ENCODE data around the gene COL16A1. TPM values are rescaled to one million over a fixed set of nuclear protein-coding genes. Genes with fewer than 3 reads are reported as not detected.
A peak's percentile ranks its signal among the peaks of the same experiment; 100 is the strongest.

Gene COL16A1
- total RNA-seq, 5 donors from 2014 or later (not counting 1 experiment from before 2014, with no cell fraction given): 0.41 to 0.67 (median 0.59) TPM; not detected in 2

DNA sequence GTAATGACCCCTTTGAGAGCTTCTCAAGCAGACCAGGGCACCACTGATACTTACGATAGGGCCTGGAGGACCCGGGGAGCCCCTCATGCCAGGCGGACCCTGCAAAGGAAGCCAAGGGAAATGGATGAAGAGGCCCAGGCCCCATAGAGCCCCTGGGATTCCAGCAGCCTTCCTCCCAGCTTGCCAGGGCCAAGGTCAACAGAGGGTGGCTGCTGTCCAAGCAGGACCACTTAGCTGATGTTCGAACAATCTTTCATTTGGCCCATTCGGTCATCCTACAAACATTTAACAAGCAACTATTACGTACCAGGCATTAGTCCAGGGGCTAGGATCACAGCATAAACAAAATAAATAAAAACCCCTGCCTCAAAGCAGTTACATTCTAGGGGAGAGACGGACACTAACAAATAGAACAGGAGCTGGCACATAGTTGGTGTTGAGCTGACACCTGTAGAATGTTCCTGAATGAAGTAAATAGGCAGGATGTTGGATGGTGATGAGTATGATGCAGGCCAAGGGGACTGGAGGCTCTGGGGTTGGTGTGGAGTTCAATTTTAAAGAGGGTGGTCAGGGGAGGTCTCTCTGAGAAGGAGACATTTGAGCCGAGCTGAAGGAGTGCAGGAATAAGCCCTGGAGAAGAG is 32.1 kb downstream of the COL16A1 start:
- 90% methylated on average over 4 of the region's 8 CpGs for WGBS (ENCODE audit: insufficient coverage)
- Histone ChIP-seq H3K4me1 (ENCODE audit: control insufficient read depth in 1 of 2, extremely low read depth in 1 of 2, insufficient read depth in 2 of 2, low read length in 2 of 2) (peaks cover 0 to 12% of the 10 kb centered on the region in 2 experiments), H3K9me3 (no peaks in the 10 kb centered on the region), H3K36me3 (ENCODE audit: control insufficient read depth in 2 of 2, extremely low read depth in 1 of 2, insufficient read depth in 1 of 2, low read length in 1 of 2) (no peaks in the 10 kb centered on the region), H3K4me3 (ENCODE audit: control insufficient read depth in 1 of 2, extremely low read depth in 1 of 2, low read length in 1 of 2) (no peak overlapping the region), H3K27me3 (replicated peaks in 1 of 2; ENCODE audit: control insufficient read depth in 2 of 2, extremely low read depth in 1 of 2, insufficient read depth in 2 of 2, low read length in 1 of 2) (peaks cover 0 to 56% of the 10 kb centered on the region in 2 experiments), H3K27ac (ENCODE audit: low read length) (no peak overlapping the region)
- Mint-ChIP-seq H3K9me3 (no peaks in the 10 kb centered on the region), H3K27ac (no peak overlapping the region), H3K4me1 (peaks cover 12 to 13% (median 13%) of the 10 kb centered on the region in 3 donors), H3K4me3 (no peak overlapping the region), H3K27me3 (peaks cover 9 to 36% of the 10 kb centered on the region in 2 donors), H3K36me3 (no peaks in the 10 kb centered on the region)
- ATAC-seq (replicated peaks in 1 of 4) (no peak), DNase-seq (no peak)
- POLR2A ChIA-PET: interaction anchor here in 1 of 2 donors (0.5 kb wide), 1 partner anchor 286 kb away, joined by 5 read pairs; no protein-coding TSS in a partner anchor
- CTCF ChIA-PET: no interaction called here

- H3K27ac ChIP-seq (ENCODE audit: low read length): no peak overlapping the region
- Mint-ChIP-seq H3K4me1 (peaks cover 12 to 13% (median 13%) of the 10 kb centered on the region in 3 donors), H3K4me3 (peak overlapping the region in 1 of 3 donors; percentile 79), H3K27ac (no peak overlapping the region), H3K27me3 (peaks cover 9 to 36% of the 10 kb centered on the region in 2 donors), H3K36me3 (no peaks in the 10 kb centered on the region), H3K9me3 (no peaks in the 10 kb centered on the region)
- ChIA-PET CTCF (no interaction called here), POLR2A (interaction anchor here in 1 of 2 donors (0.5 kb wide), 1 partner anchor 286 kb away, joined by 5 read pairs; no protein-coding TSS in a partner anchor)
- ATAC-seq (replicated peaks in 1 of 4): no peak
- peaks cover 0 to 12% of the 10 kb centered on the region in 2 experiments for H3K4me1 ChIP-seq (ENCODE audit: control insufficient read depth in 1 of 2, extremely low read depth in 1 of 2, insufficient read depth in 2 of 2, low read length in 2 of 2)
- peaks cover 0 to 55% of the 10 kb centered on the region in 2 experiments for H3K27me3 ChIP-seq (replicated peaks in 1 of 2; ENCODE audit: control insufficient read depth in 2 of 2, extremely low read depth in 1 of 2, insufficient read depth in 2 of 2, low read length in 1 of 2)
- no peak overlapping the region for H3K4me3 ChIP-seq (ENCODE audit: control insufficient read depth in 1 of 2, extremely low read depth in 1 of 2, low read length in 1 of 2)
- no peak for DNase-seq
- WGBS (ENCODE audit: insufficient coverage): 90% methylated on average over 6 of the region's 11 CpGs
- no peaks in the 10 kb centered on the region for H3K36me3 ChIP-seq (ENCODE audit: control insufficient read depth in 2 of 2, extremely low read depth in 1 of 2, insufficient read depth in 1 of 2, low read length in 1 of 2)
- H3K9me3 ChIP-seq: no peaks in the 10 kb centered on the region
Measured at GRCh38 chr1:31671147-31671546, 32.7 kb downstream of the COL16A1 start.

DNA sequence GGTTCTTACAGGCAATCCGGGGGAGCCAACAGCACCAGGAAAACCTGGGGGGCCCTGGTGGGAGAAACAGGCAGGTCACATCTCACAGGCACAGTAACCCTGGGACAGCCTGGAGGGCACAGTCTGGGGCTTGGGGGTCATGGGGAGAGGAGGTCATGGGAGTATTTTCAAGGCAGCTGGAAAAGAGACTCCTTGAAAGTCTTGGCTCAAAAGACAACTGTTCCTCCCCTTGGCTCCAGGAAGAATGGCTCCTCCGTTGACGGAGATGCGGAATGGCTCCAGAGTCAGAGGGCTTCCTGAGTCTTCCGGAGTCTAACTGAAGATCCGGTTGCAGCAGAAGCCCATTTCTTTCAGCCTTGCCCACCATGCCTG is 33.2 kb downstream of the COL16A1 start:
- H3K4me3 Mint-ChIP-seq: peak overlapping the region in 2 of 3 donors; percentile 63 to 79
- no peaks in the 10 kb centered on the region for H3K36me3 Mint-ChIP-seq
- H3K27ac Mint-ChIP-seq: no peak overlapping the region
- ChIA-PET POLR2A (no interaction called here), CTCF (interaction anchor here in 1 of 2 donors (1.0 to 1.1 kb wide), 2 partner anchors 35 to 118 kb away, joined by 3 read pairs; no protein-coding TSS in a partner anchor)
- Histone ChIP-seq H3K4me1 (ENCODE audit: control insufficient read depth in 1 of 2, extremely low read depth in 1 of 2, insufficient read depth in 2 of 2, low read length in 2 of 2) (peaks cover 0 to 12% of the 10 kb centered on the region in 2 experiments), H3K36me3 (ENCODE audit: control insufficient read depth in 2 of 2, extremely low read depth in 1 of 2, insufficient read depth in 1 of 2, low read length in 1 of 2) (no peaks in the 10 kb centered on the region), H3K27me3 (replicated peaks in 1 of 2; ENCODE audit: control insufficient read depth in 2 of 2, extremely low read depth in 1 of 2, insufficient read depth in 2 of 2, low read length in 1 of 2) (peaks cover 0 to 57% of the 10 kb centered on the region in 2 experiments), H3K27ac (ENCODE audit: low read length) (no peak overlapping the region), H3K4me3 (ENCODE audit: control insufficient read depth in 1 of 2, extremely low read depth in 1 of 2, low read length in 1 of 2) (peak overlapping the region in 1 of 2 donors; percentile 12), H3K9me3 (no peaks in the 10 kb centered on the region)
- H3K9me3 Mint-ChIP-seq: no peaks in the 10 kb centered on the region
- DNase-seq: no peak
- WGBS (ENCODE audit: insufficient coverage): 84% methylated on average over 6 of the region's 6 CpGs
- H3K4me1 Mint-ChIP-seq: peaks cover 12 to 13% (median 13%) of the 10 kb centered on the region in 3 donors
- peaks cover 9 to 33% of the 10 kb centered on the region in 2 donors for H3K27me3 Mint-ChIP-seq
- peak in 1 of 4 experiments; percentile 14 for ATAC-seq (replicated peaks in 1 of 4)

DNA sequence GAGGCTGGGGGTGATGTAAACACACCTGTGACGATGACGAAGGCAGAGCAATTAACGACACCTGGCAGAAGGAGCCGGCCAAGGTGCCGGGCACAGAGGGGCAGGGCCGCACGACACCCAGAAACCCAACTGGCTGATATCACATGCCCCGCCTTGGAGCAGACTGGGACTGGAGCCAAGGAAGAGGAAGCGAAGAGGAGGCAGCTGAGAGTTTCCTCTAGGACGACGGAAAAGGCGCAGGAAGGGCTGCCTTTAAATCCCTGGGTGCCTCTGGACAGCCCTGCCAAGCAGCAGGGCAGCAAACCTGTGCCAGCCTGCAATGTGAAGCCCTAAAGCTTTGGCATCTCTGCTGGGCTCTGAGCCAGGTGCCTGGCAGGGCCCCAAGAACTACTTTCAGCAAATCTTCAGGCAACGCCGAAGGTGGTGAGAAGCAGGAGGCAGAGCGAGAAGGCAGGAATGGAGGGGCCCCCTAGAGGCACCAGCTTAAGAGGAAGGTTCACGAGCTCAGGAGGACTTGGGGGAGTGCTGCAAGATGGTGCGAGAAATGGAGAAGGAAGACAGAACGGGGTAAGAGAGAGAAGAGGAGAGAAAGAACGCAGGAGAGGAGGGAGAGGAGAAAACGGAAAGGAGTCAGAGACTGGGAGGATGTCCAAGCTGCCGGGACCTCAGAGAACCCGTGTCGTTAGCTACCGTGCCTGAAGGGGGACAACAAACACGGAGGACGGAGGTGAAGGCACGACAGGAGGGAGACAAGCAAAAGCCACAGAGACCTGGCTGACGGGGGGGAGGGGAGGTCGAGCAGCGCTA is 33.8 kb downstream of the COL16A1 start:
- DNase-seq (peak in 33 of 35 experiments; percentile 5 to 59 (median 31)), ATAC-seq (replicated peaks in 1 of 4) (peak; percentile 53 to 95 (median 66))
- 20% methylated on average over 28 of the region's 30 CpGs for WGBS (ENCODE audit: insufficient coverage)
- H3K9me3 Mint-ChIP-seq: no peaks in the 10 kb centered on the region
- ChIA-PET CTCF (interaction anchor here in 1 of 2 donors (1.0 to 1.1 kb wide), 2 partner anchors 35 to 119 kb away, joined by 3 read pairs; no protein-coding TSS in a partner anchor), POLR2A (no interaction called here)
- Histone ChIP-seq H3K9me3 (no peaks in the 10 kb centered on the region), H3K4me1 (ENCODE audit: control insufficient read depth in 1 of 2, extremely low read depth in 1 of 2, insufficient read depth in 2 of 2, low read length in 2 of 2) (peaks cover 0 to 12% of the 10 kb centered on the region in 2 experiments), H3K27me3 (replicated peaks in 1 of 2; ENCODE audit: control insufficient read depth in 2 of 2, extremely low read depth in 1 of 2, insufficient read depth in 2 of 2, low read length in 1 of 2) (peaks cover 0 to 56% of the 10 kb centered on the region in 2 experiments), H3K36me3 (ENCODE audit: control insufficient read depth in 2 of 2, extremely low read depth in 1 of 2, insufficient read depth in 1 of 2, low read length in 1 of 2) (no peaks in the 10 kb centered on the region), H3K27ac (ENCODE audit: low read length) (no peak overlapping the region), H3K4me3 (ENCODE audit: control insufficient read depth in 1 of 2, extremely low read depth in 1 of 2, low read length in 1 of 2) (peak overlapping the region in 1 of 2 donors; percentile 12)
- H3K27me3 Mint-ChIP-seq: peaks cover 9 to 30% of the 10 kb centered on the region in 2 donors
- H3K36me3 Mint-ChIP-seq: no peaks in the 10 kb centered on the region
- no peak overlapping the region for H3K27ac Mint-ChIP-seq
- H3K4me1 Mint-ChIP-seq: peaks cover 12 to 13% (median 13%) of the 10 kb centered on the region in 3 donors
- peak overlapping the region; percentile 61 to 79 (median 63) for H3K4me3 Mint-ChIP-seq

DNA sequence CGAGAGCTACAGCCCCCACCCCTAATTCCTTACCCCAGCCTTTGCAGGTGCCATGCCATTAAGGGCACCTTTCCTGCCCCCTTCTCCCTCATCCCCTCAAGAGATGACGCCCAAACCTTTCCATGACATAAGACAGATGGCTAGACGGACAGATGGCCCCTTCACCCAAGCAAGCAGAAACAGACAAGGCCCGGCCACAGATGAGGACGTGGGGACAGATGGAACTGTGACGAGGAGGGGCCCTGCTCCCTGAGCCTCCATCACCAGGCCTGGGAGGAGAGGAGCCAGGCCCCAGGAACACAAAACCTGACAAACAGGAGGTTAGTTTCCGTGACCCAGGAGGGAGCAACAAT is 34.4 kb downstream of the COL16A1 start:
- 76% methylated on average over 7 of the region's 7 CpGs for WGBS (ENCODE audit: insufficient coverage)
- ChIA-PET CTCF (interaction anchor here in 1 of 2 donors (0.6 to 1.1 kb wide), 2 partner anchors 56 to 119 kb away, joined by 3 read pairs; no protein-coding TSS in a partner anchor), POLR2A (no interaction called here)
- peaks cover 0 to 56% of the 10 kb centered on the region in 2 experiments for H3K27me3 ChIP-seq (replicated peaks in 1 of 2; ENCODE audit: control insufficient read depth in 2 of 2, extremely low read depth in 1 of 2, insufficient read depth in 2 of 2, low read length in 1 of 2)
- Mint-ChIP-seq H3K27ac (peak overlapping the region in 1 of 2 donors; percentile 8), H3K9me3 (no peaks in the 10 kb centered on the region), H3K27me3 (peaks cover 9 to 30% of the 10 kb centered on the region in 2 donors), H3K4me3 (peak overlapping the region in 1 of 3 donors; percentile 79), H3K36me3 (no peaks in the 10 kb centered on the region), H3K4me1 (peaks cover 12 to 13% (median 13%) of the 10 kb centered on the region in 3 donors)
- ATAC-seq (replicated peaks in 1 of 4) (no peak), DNase-seq (no peak)
- no peak overlapping the region for H3K4me3 ChIP-seq (ENCODE audit: control insufficient read depth in 1 of 2, extremely low read depth in 1 of 2, low read length in 1 of 2)
- no peak overlapping the region for H3K27ac ChIP-seq (ENCODE audit: low read length)
- no peaks in the 10 kb centered on the region for H3K9me3 ChIP-seq
- H3K4me1 ChIP-seq (ENCODE audit: control insufficient read depth in 1 of 2, extremely low read depth in 1 of 2, insufficient read depth in 2 of 2, low read length in 2 of 2): peaks cover 0 to 12% of the 10 kb centered on the region in 2 experiments
- no peaks in the 10 kb centered on the region for H3K36me3 ChIP-seq (ENCODE audit: control insufficient read depth in 2 of 2, extremely low read depth in 1 of 2, insufficient read depth in 1 of 2, low read length in 1 of 2)

DNA sequence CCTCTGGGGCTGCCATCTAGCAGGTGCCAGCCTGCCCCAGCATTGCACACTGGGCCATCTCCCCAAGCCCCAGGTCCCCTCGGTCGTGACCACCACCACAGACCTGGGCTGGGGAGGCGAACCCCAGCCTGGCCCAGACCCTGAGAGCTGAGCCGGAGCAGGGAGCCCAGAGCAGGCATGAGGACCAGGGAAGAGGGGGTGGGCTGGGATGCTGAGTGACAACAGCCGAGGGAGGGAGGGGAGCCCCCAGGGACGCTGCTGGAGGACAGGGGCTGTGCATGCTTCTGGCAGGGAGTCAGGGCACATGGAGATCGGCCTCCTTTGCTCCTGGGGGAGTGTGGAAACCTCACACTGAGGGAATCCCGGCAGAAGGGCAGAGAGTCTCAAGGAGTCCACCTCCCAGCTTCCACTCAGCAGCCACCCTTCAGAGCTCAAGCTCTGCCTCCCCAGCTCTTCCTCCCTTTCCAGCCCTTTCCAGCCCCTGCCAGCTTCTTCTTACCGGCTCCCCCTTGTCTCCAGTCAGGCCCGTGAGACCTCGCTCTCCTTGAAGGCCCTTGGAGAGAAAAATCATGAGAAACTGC is 35.4 kb downstream of the COL16A1 start:
- Mint-ChIP-seq H3K27me3 (peaks cover 9 to 31% of the 10 kb centered on the region in 2 donors), H3K36me3 (no peaks in the 10 kb centered on the region), H3K4me1 (peaks cover 12 to 13% (median 13%) of the 10 kb centered on the region in 3 donors), H3K9me3 (no peaks in the 10 kb centered on the region), H3K27ac (no peak overlapping the region), H3K4me3 (no peak overlapping the region)
- H3K9me3 ChIP-seq: no peaks in the 10 kb centered on the region
- POLR2A ChIA-PET: no interaction called here
- no peak for ATAC-seq (replicated peaks in 1 of 4)
- H3K27ac ChIP-seq (ENCODE audit: low read length): no peak overlapping the region
- no peaks in the 10 kb centered on the region for H3K36me3 ChIP-seq (ENCODE audit: control insufficient read depth in 2 of 2, extremely low read depth in 1 of 2, insufficient read depth in 1 of 2, low read length in 1 of 2)
- H3K4me3 ChIP-seq (ENCODE audit: control insufficient read depth in 1 of 2, extremely low read depth in 1 of 2, low read length in 1 of 2): no peak overlapping the region
- H3K27me3 ChIP-seq (replicated peaks in 1 of 2; ENCODE audit: control insufficient read depth in 2 of 2, extremely low read depth in 1 of 2, insufficient read depth in 2 of 2, low read length in 1 of 2): peaks cover 0 to 61% of the 10 kb centered on the region in 2 experiments
- DNase-seq: no peak
- WGBS (ENCODE audit: insufficient coverage): 86% methylated on average over 8 of the region's 11 CpGs
- CTCF ChIA-PET: no interaction called here
- H3K4me1 ChIP-seq (ENCODE audit: control insufficient read depth in 1 of 2, extremely low read depth in 1 of 2, insufficient read depth in 2 of 2, low read length in 2 of 2): peaks cover 0 to 12% of the 10 kb centered on the region in 2 experiments

Data from T-cell (primary cell).